Measurements from ENCODE around the gene OGFOD3. TPM values are rescaled to one million over a fixed set of nuclear protein-coding genes. Genes with fewer than 3 reads are reported as not detected.

OGFOD3 gene
- total and polyA plus RNA-seq, 9 of the 15 experiments (the other 6 are each of a cell fraction or from before 2014, with no cell fraction given): 0.69 to 44.7 (median 18.9) TPM

GRCh38 chr17:82358465-82359350, 59.7 kb downstream of the OGFOD3 start, which contains the start of gene TEX19 (continued):
- TF ChIP-seq NBN (IDR thresholded peaks at IDR 0.05; ENCODE audit: low read depth): 0 out of 2 replicates have a peak, but pooled peaks have one; percentile 37
- TF ChIP-seq FOXM1 (IDR thresholded peaks at IDR 0.05; ENCODE audit: low read depth): no peak
- no peak for TF ChIP-seq FOXM1 (CRISPR knock-in tag; IDR thresholded peaks at IDR 0.05; ENCODE audit: low read depth)
- peak; percentile 94 for TF ChIP-seq MAFG (tag; conservative IDR thresholded peaks at IDR 0.05)
- TF ChIP-seq, protein P1, sequence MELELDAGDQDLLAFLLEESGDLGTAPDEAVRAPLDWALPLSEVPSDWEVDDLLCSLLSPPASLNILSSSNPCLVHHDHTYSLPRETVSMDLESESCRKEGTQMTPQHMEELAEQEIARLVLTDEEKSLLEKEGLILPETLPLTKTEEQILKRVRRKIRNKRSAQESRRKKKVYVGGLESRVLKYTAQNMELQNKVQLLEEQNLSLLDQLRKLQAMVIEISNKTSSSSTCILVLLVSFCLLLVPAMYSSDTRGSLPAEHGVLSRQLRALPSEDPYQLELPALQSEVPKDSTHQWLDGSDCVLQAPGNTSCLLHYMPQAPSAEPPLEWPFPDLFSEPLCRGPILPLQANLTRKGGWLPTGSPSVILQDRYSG (tag; conservative IDR thresholded peaks at IDR 0.05; ENCODE audit: low read depth): 0 out of 2 replicates have a peak, but pooled peaks have one; percentile 52
- TF ChIP-seq MAX (CRISPR knock-in tag; IDR thresholded peaks at IDR 0.05): peak; percentile 93
- TF ChIP-seq NR2C2 (CRISPR knock-in tag; IDR thresholded peaks at IDR 0.05): peak; percentile 47; the same call in 1 of the 2 replicates
- no peak for TF ChIP-seq NR2C2 (tag; IDR thresholded peaks at IDR 0.05)
- TF ChIP-seq HDAC8 (tag; IDR thresholded peaks at IDR 0.05): 0 out of 2 replicates have a peak, but pooled peaks have one; percentile 63
- no peak for TF ChIP-seq ZFPM2 (CRISPR knock-in tag; IDR thresholded peaks at IDR 0.05)
- TF ChIP-seq SMAD4 (CRISPR knock-in tag; conservative IDR thresholded peaks at IDR 0.05): peak; percentile 48; the same call in 1 of the 2 replicates
- TF ChIP-seq ZNF324 (CRISPR knock-in tag; IDR thresholded peaks at IDR 0.05): no peak
- TF ChIP-seq L3MBTL2 (IDR thresholded peaks at IDR 0.05): peak; percentile 99
- TF ChIP-seq ZNF431 (CRISPR knock-in tag; IDR thresholded peaks at IDR 0.05): peak; percentile 83
- 0 out of 2 replicates have a peak, but pooled peaks have one; percentile 28 for TF ChIP-seq ZNF766 (CRISPR knock-in tag; conservative IDR thresholded peaks at IDR 0.05)
- TF ChIP-seq CBX3 (IDR thresholded peaks at IDR 0.05; ENCODE audit: borderline replicate concordance in 1 of 2, low read length in 2 of 2): peak in 1 of 2 experiments; percentile 83; a peak in 1 of 3 replicates
- peak; percentile 12; the same call in 1 of the 2 replicates for TF ChIP-seq CBFA2T3 (IDR thresholded peaks at IDR 0.05)
- TF ChIP-seq ZBTB2 (IDR thresholded peaks at IDR 0.05): peak; percentile 10; the same call in 1 of the 2 replicates
- TF ChIP-seq ERF (CRISPR knock-in tag; IDR thresholded peaks at IDR 0.05): no peak
- peak; percentile 97 for TF ChIP-seq NFE2 (IDR thresholded peaks at IDR 0.05; ENCODE audit: low read depth)
- TF ChIP-seq ZNF224 (CRISPR knock-in tag; IDR thresholded peaks at IDR 0.05): peak; percentile 50; the same call in 1 of the 2 replicates
- no peak for TF ChIP-seq NR4A1 (CRISPR knock-in tag; IDR thresholded peaks at IDR 0.05)
- peak; percentile 83 for TF ChIP-seq NR4A1 (tag; IDR thresholded peaks at IDR 0.05)
- TF ChIP-seq TAF9B (IDR thresholded peaks at IDR 0.05; ENCODE audit: partially characterized antibody): no peak
- TF ChIP-seq NRF1 (conservative IDR thresholded peaks at IDR 0.05 in 1 of 2, IDR thresholded peaks at IDR 0.05 in 1 of 2): no peak; a peak in 1 of 4 replicates
- TF ChIP-seq, protein P2, sequence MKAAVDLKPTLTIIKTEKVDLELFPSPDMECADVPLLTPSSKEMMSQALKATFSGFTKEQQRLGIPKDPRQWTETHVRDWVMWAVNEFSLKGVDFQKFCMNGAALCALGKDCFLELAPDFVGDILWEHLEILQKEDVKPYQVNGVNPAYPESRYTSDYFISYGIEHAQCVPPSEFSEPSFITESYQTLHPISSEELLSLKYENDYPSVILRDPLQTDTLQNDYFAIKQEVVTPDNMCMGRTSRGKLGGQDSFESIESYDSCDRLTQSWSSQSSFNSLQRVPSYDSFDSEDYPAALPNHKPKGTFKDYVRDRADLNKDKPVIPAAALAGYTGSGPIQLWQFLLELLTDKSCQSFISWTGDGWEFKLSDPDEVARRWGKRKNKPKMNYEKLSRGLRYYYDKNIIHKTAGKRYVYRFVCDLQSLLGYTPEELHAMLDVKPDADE (conservative IDR thresholded peaks at IDR 0.05; ENCODE audit: control insufficient read depth, low read depth, low read length): no peak
